Measurements from ENCODE around the gene TMEM154.

DNA sequence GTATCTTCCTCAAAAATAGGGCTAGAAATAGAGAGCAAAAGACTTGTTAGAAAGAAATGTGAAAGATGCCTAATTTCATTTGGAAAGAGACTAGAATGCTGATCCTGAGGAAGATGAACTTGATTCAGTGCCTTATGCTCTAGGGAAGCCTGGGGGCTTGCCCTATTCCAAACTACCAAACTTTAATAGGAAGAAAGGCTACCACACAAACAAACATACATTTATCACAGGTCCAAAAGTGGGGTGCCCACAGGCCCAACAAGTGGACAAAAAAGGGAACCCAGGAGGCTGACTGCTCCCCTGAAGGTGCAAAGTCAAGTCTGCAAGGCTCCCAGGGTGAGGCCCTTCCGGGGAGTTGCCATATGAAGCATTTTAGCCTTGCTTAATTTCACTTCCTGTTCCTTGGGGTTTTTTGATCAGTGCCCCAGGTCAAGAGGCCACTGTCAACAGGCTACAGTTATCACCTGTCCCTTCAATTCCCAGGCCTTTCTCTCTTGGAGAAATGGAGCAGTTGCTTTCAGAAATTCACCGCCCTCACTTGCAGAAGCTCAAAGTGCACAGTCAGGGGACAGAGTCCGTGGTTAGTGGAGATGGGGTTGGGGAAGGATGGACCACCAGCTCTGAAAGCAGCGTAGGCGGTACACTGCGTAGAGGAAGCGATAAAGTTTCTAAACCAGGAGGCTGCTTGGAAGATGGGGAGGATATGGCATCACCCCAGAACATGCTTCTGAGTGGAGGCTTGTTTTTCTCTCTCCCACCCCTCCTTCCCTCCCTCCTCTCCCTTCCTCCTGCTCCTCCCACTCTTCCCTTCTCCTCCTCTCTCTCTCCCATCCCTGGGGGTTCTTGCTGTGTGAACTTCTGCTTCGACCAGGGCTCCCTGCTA is 36.4 kb downstream of the TMEM154 start:
- TF ChIP-seq FOXM1 (IDR thresholded peaks at IDR 0.05; ENCODE audit: borderline replicate concordance, low read depth) = no peak
- no peak for TF ChIP-seq EGR1 (IDR thresholded peaks at IDR 0.05)
- TF ChIP-seq CREB1 (IDR thresholded peaks at IDR 0.05; ENCODE audit: low read depth) = no peak
- TF ChIP-seq RAD21 (IDR thresholded peaks at IDR 0.05; ENCODE audit: low read depth) = no peak
- TF ChIP-seq, protein P1, sequence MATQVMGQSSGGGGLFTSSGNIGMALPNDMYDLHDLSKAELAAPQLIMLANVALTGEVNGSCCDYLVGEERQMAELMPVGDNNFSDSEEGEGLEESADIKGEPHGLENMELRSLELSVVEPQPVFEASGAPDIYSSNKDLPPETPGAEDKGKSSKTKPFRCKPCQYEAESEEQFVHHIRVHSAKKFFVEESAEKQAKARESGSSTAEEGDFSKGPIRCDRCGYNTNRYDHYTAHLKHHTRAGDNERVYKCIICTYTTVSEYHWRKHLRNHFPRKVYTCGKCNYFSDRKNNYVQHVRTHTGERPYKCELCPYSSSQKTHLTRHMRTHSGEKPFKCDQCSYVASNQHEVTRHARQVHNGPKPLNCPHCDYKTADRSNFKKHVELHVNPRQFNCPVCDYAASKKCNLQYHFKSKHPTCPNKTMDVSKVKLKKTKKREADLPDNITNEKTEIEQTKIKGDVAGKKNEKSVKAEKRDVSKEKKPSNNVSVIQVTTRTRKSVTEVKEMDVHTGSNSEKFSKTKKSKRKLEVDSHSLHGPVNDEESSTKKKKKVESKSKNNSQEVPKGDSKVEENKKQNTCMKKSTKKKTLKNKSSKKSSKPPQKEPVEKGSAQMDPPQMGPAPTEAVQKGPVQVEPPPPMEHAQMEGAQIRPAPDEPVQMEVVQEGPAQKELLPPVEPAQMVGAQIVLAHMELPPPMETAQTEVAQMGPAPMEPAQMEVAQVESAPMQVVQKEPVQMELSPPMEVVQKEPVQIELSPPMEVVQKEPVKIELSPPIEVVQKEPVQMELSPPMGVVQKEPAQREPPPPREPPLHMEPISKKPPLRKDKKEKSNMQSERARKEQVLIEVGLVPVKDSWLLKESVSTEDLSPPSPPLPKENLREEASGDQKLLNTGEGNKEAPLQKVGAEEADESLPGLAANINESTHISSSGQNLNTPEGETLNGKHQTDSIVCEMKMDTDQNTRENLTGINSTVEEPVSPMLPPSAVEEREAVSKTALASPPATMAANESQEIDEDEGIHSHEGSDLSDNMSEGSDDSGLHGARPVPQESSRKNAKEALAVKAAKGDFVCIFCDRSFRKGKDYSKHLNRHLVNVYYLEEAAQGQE (IDR thresholded peaks at IDR 0.05; ENCODE audit: low read depth) = no peak

Data from Ishikawa (cell line).